Measurements from ENCODE around the gene CADM1. TPM values are rescaled to one million over a fixed set of nuclear protein-coding genes. Genes with fewer than 3 reads are reported as not detected.

The CADM1 gene
- total and polyA plus RNA-seq, 9 of the 15 experiments (the other 6 are each of a cell fraction or from before 2014, with no cell fraction given) = 0.42 TPM; not detected in 8

- no peak overlapping the region for H3K27ac ChIP-seq (ENCODE audit: extremely low read depth, low read depth, low read length)
- intact Hi-C loops (cut with micrococcal nuclease) = loop anchor here (10.0 kb wide), 1 partner anchor 651 kb away; no protein-coding TSS in a partner anchor
- in situ Hi-C loops (cut with MboI) = loop anchor here (10.0 to 25.0 kb wide), 3 partner anchors 728 to 1353 kb away; no protein-coding TSS in a partner anchor
- no peak for TF ChIP-seq ZNF316 (IDR thresholded peaks at IDR 0.05)
- no peak for TF ChIP-seq ZNF75A (CRISPR knock-in tag; IDR thresholded peaks at IDR 0.05)
- no peak for TF ChIP-seq JUN (IDR thresholded peaks at IDR 0.05; ENCODE audit: borderline replicate concordance, low read depth, low read length)
- TF ChIP-seq JUN (CRISPR knock-in tag; IDR thresholded peaks at IDR 0.05; ENCODE audit: borderline replicate concordance) = no peak
- TF ChIP-seq MNT (conservative IDR thresholded peaks at IDR 0.05) = no peak
- TF ChIP-seq TAL1 (IDR thresholded peaks at IDR 0.05) = no peak
- TF ChIP-seq SMARCA5 (IDR thresholded peaks at IDR 0.05) = no peak
- no peak for TF ChIP-seq ZNF280B (CRISPR knock-in tag; IDR thresholded peaks at IDR 0.05)
- TF ChIP-seq LCOR (CRISPR knock-in tag; IDR thresholded peaks at IDR 0.05) = no peak
- no peak for TF ChIP-seq GATAD2B (IDR thresholded peaks at IDR 0.05; ENCODE audit: borderline replicate concordance)
- no peak for TF ChIP-seq TBP (optimal IDR thresholded peaks at IDR 0.05; ENCODE audit: low read depth, low read length)
- DNase-seq (ENCODE audit: extremely low read depth in 1 of 4, low spot score in 3 of 4) (no peak), FAIRE-seq (no peak), ATAC-seq (no peak)
- H4K20me1 ChIP-seq (replicated peaks; ENCODE audit: control insufficient read depth, insufficient read depth, low read length) = no peaks in the 10 kb centered on the region
- ChIA-PET POLR2A (no interaction called here), CTCF (ENCODE audit: low intra/inter-chr PET ratio) (interaction anchor here (1.4 kb wide), 1 partner anchor 943 kb away, joined by 4 read pairs; no protein-coding TSS in a partner anchor)
- no peaks in the 10 kb centered on the region for H3K27me3 ChIP-seq (ENCODE audit: control insufficient read depth in 2 of 2, insufficient read depth in 2 of 2, low read length in 2 of 2)
- H2AFZ ChIP-seq (ENCODE audit: low read depth, low read length) = no peak overlapping the region
- no peaks in the 10 kb centered on the region for H3K36me3 ChIP-seq (ENCODE audit: control insufficient read depth, insufficient read depth, low read length)
- H3K9me1 ChIP-seq (ENCODE audit: control insufficient read depth, insufficient read depth, low read length) = no peaks in the 10 kb centered on the region
- BruUV-seq (replicated peaks) = no TSS peak
- H3K79me2 ChIP-seq (ENCODE audit: control insufficient read depth, insufficient read depth, low read length) = no peaks in the 10 kb centered on the region
- H3K4me3 ChIP-seq = no peak overlapping the region
- WGBS (ENCODE audit: insufficient coverage, low coverage, missing lambda C conversion rate) = 0% methylated on average over 1 of the region's 1 CpG
- no peaks in the 10 kb centered on the region for H3K9me3 ChIP-seq (replicated peaks; ENCODE audit: control insufficient read depth, insufficient read depth, low read depth, low read length)
- H3K4me2 ChIP-seq (ENCODE audit: insufficient read depth, low read length) = no peak overlapping the region
- no peak overlapping the region for H3K9ac ChIP-seq (ENCODE audit: insufficient read depth in 1 of 2, low read depth in 2 of 2, low read length in 2 of 2)
- no peaks in the 10 kb centered on the region for H3K4me1 ChIP-seq (replicated peaks in 1 of 2; ENCODE audit: control insufficient read depth in 2 of 2, insufficient read depth in 2 of 2, low read length in 2 of 2)
These were observed 170.3 kb downstream of the CADM1 start for GRCh38 chr11:115333949-115334348.

Measured in K562 (cell line).